Mesodermal cell (in vitro differentiated cells): ENCODE results near the gene CLDN3. TPM values are rescaled to one million over a fixed set of nuclear protein-coding genes. Genes with fewer than 3 reads are reported as not detected.

Source experiments
- H3K27ac ChIP-seq: 2 replicates; pipeline ENCODE4 v1.7.0; 2013; ENCODE audit warnings: mild to moderate bottlenecking, low read depth, low read length, moderate library complexity; ENCODE audit not compliant: severe bottlenecking
- H3K36me3 ChIP-seq: 2 replicates; pipeline ENCODE4 v1.7.1; 2013; ENCODE audit warnings: mild to moderate bottlenecking, low read length, moderate library complexity; ENCODE audit not compliant: control insufficient read depth, insufficient read depth
- H3K4me1 ChIP-seq: one replicate; pipeline ENCODE4 v1.7.1; 2013; ENCODE audit warnings: mild to moderate bottlenecking, low read length; ENCODE audit not compliant: insufficient read depth, control insufficient read depth, poor library complexity, severe bottlenecking
- H3K4me3 ChIP-seq: 2 replicates; pipeline ENCODE4 v1.7.0; 2013; ENCODE audit warnings: low read length, control low read depth, mild to moderate bottlenecking; ENCODE audit not compliant: insufficient read depth, poor library complexity, severe bottlenecking; ENCODE audit errors: extremely low read depth
- H3K9me3 ChIP-seq: 2 replicates; pipeline ENCODE4 v1.7.1; 2013; ENCODE audit warnings: mild to moderate bottlenecking, low read length, moderate library complexity; ENCODE audit not compliant: control insufficient read depth
- WGBS, 2 experiments: methylation state at CpG; one replicate each; pipeline ENCODE4 v1.1.5; 2013; ENCODE audit warnings: missing lambda C conversion rate in 2 of 2; ENCODE audit not compliant: insufficient coverage in 2 of 2; 5-methylcytosine and 5-hydroxymethylcytosine counted together
- polyA plus RNA-seq, 2 experiments: library from polyadenylated mRNA; stranded (reverse); fragments of 50-300 nt; gene quantifications; one replicate each; pipeline ENCODE4 v1.2.3, GENCODE V29; 2013

Gene CLDN3
- not detected for polyA plus RNA-seq (2013, experiment 1 of 2)
- polyA plus RNA-seq (2013, experiment 2 of 2) = not detected

GRCh38 chr7:73770002-73770859, at the start of gene CLDN3:
CLDN3 (minus strand) TSS chr7:73770270; CDS start chr7:73770049, 221 bp downstream.
- Histone ChIP-seq H3K27ac (no peak within 1 kb of the TSS), H3K4me3 (peak within 1 kb of the TSS; percentile 29), H3K36me3 (no peaks in the 10 kb centered on the region), H3K4me1 (peaks cover 4% of the 10 kb centered on the region), H3K9me3 (no peaks in the 10 kb centered on the region)
- WGBS, 2 experiments = 5 to 6% methylated on average over 58 to 72 of the region's 82 CpGs

- no peaks in the 10 kb centered on the region for H3K9me3 ChIP-seq
- 93% methylated on average over 5 of the region's 6 CpGs for WGBS, 2 experiments
- no peak overlapping the region for H3K27ac ChIP-seq
- no peaks in the 10 kb centered on the region for H3K4me1 ChIP-seq
- no peak overlapping the region for H3K4me3 ChIP-seq
- no peaks in the 10 kb centered on the region for H3K36me3 ChIP-seq
Observed at GRCh38 chr7:73817121-73817520, 47.1 kb upstream of the CLDN3 start.

GRCh38 chr7:73815436-73815835, 45.4 kb upstream of the CLDN3 start:
- Histone ChIP-seq H3K27ac (no peak overlapping the region), H3K4me3 (no peak overlapping the region), H3K4me1 (no peaks in the 10 kb centered on the region), H3K36me3 (no peaks in the 10 kb centered on the region), H3K9me3 (no peaks in the 10 kb centered on the region)
- 92 to 95% methylated on average over 7 of the region's 8 CpGs for WGBS, 2 experiments

- H3K9me3 ChIP-seq = no peaks in the 10 kb centered on the region
- WGBS, 2 experiments = 85 to 100% methylated on average over 2 of the region's 3 CpGs
Observed at GRCh38 chr7:73812996-73813395, 42.9 kb upstream of the CLDN3 start.

GRCh38 chr7:73811760-73812168, 41.7 kb upstream of the CLDN3 start:
- no peak overlapping the region for H3K4me3 ChIP-seq
- peaks cover 3% of the 10 kb centered on the region for H3K4me1 ChIP-seq
- no peak overlapping the region for H3K27ac ChIP-seq
- H3K36me3 ChIP-seq = no peaks in the 10 kb centered on the region
- WGBS, 2 experiments = 0 to 3% methylated on average over 7 to 10 of the region's 11 CpGs
- H3K9me3 ChIP-seq = no peaks in the 10 kb centered on the region

More at GRCh38 chr7:73812996-73813395, 42.9 kb upstream of the CLDN3 start:
- Histone ChIP-seq H3K36me3 (no peaks in the 10 kb centered on the region), H3K27ac (no peak overlapping the region), H3K4me1 (peaks cover 3% of the 10 kb centered on the region), H3K4me3 (no peak overlapping the region)

- no peak overlapping the region for H3K4me3 ChIP-seq
- H3K27ac ChIP-seq = no peak overlapping the region
- 58 to 94% methylated on average over 3 to 4 of the region's 4 CpGs for WGBS, 2 experiments
- H3K4me1 ChIP-seq = peaks cover 3% of the 10 kb centered on the region
- no peaks in the 10 kb centered on the region for H3K9me3 ChIP-seq
- H3K36me3 ChIP-seq = no peaks in the 10 kb centered on the region
Observed at GRCh38 chr7:73810998-73811360, 40.9 kb upstream of the CLDN3 start.

GRCh38 chr7:73809467-73809951, 39.4 kb upstream of the CLDN3 start:
- no peak overlapping the region for H3K27ac ChIP-seq
- H3K4me3 ChIP-seq = no peak overlapping the region
- H3K4me1 ChIP-seq = peaks cover 3% of the 10 kb centered on the region
- H3K36me3 ChIP-seq = no peaks in the 10 kb centered on the region
- WGBS, 2 experiments = 86 to 87% methylated on average over 10 to 20 of the region's 21 CpGs
- no peaks in the 10 kb centered on the region for H3K9me3 ChIP-seq

- Histone ChIP-seq H3K4me1 (peaks cover 2% of the 10 kb centered on the region), H3K4me3 (no peak overlapping the region), H3K9me3 (no peaks in the 10 kb centered on the region), H3K27ac (no peak overlapping the region), H3K36me3 (no peaks in the 10 kb centered on the region)
- WGBS, 2 experiments = 80 to 100% methylated on average over 1 to 3 of the region's 4 CpGs
Observed at GRCh38 chr7:73802459-73802858, 32.4 kb upstream of the CLDN3 start.

GRCh38 chr7:73801577-73801976, 31.5 kb upstream of the CLDN3 start:
- H3K36me3 ChIP-seq = no peaks in the 10 kb centered on the region
- no peak overlapping the region for H3K4me3 ChIP-seq
- no CpG with 5 or more reads among the region's 1 CpG for WGBS, 2 experiments
- no peak overlapping the region for H3K27ac ChIP-seq
- H3K4me1 ChIP-seq = peaks cover 2% of the 10 kb centered on the region
- H3K9me3 ChIP-seq = no peaks in the 10 kb centered on the region

- Histone ChIP-seq H3K4me1 (peaks cover 2% of the 10 kb centered on the region), H3K36me3 (no peaks in the 10 kb centered on the region), H3K9me3 (no peaks in the 10 kb centered on the region), H3K4me3 (no peak overlapping the region), H3K27ac (peak overlapping the region; percentile 16)
- 64 to 66% methylated on average over 3 to 7 of the region's 10 CpGs for WGBS, 2 experiments
Observed at GRCh38 chr7:73799282-73800141, 29.4 kb upstream of the CLDN3 start.
